Ishikawa (cell line): Measurements from ENCODE around the gene POU5F1.

Experiments used
- CEBPB ChIP-seq: IDR thresholded peaks from 2 replicates; pipeline ENCODE4 v1.6.1; 2012
- CREB1 ChIP-seq: IDR thresholded peaks from 2 replicates; pipeline ENCODE4 v1.6.1; 2012; ENCODE audit warnings: low read depth
- EGR1 ChIP-seq: IDR thresholded peaks from 2 replicates; pipeline ENCODE4 v1.6.1; 2012
- EP300 ChIP-seq: IDR thresholded peaks from 2 replicates; pipeline ENCODE4 v1.6.1; 2012; ENCODE audit warnings: borderline replicate concordance
- FOXM1 ChIP-seq: IDR thresholded peaks from 2 replicates; pipeline ENCODE4 v1.6.1; 2012; ENCODE audit warnings: low read depth, borderline replicate concordance
- NFIC ChIP-seq: IDR thresholded peaks from 2 replicates; pipeline ENCODE4 v1.6.1; 2012
- RAD21 ChIP-seq: IDR thresholded peaks from 2 replicates; pipeline ENCODE4 v1.6.1; 2012; ENCODE audit warnings: low read depth
- TAF1 ChIP-seq: IDR thresholded peaks from 2 replicates; pipeline ENCODE4 v1.6.1; 2012; ENCODE audit warnings: low read depth, mild to moderate bottlenecking
- TCF12 ChIP-seq: IDR thresholded peaks from 2 replicates; pipeline ENCODE4 v1.6.1; 2012; ENCODE audit warnings: low read depth
- TEAD4 ChIP-seq: IDR thresholded peaks from 2 replicates; pipeline ENCODE4 v1.6.1; 2012
- YY1 ChIP-seq: IDR thresholded peaks from 2 replicates; pipeline ENCODE4 v1.6.1; 2012; ENCODE audit warnings: low read depth
- ZBTB7A ChIP-seq: IDR thresholded peaks from 2 replicates; pipeline ENCODE4 v1.6.1; 2012; ENCODE audit warnings: low read depth
- TF ChIP-seq, protein P1 (sequence below): IDR thresholded peaks from 2 replicates; pipeline ENCODE4 v1.6.1; 2012; ENCODE audit warnings: low read depth, mild to moderate bottlenecking
- TF ChIP-seq, protein P2 (sequence below): IDR thresholded peaks from 2 replicates; pipeline ENCODE4 v1.6.1; 2012
- TF ChIP-seq, protein P3 (sequence below): IDR thresholded peaks from 2 replicates; pipeline ENCODE4 v1.6.1; 2012

POU5F1 gene

DNA sequence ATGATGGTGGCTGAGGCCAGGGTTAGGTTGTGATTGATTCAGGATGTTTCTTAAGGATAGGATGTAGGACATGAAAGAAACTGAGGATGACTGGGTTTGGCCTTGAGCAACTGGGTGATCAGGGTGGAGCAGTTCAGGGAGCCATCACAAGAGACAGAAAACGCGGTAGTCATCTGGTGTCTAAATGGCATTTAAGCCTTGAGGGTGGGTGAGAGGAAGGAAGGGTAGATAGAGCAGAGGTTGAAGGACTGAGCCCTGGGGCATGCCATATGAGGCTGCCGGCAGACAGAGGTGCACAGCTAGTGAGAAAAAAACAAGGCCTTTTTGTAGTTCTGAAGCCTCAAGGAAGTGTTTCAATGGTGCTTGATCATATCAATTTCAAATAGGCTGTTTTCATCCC lies 1.9 kb downstream of the POU5F1 start:
- TF ChIP-seq CREB1 (no peak), NFIC (no peak), YY1 (no peak), EGR1 (no peak), RAD21 (no peak), TAF1 (no peak), FOXM1 (no peak), CEBPB (no peak), ZBTB7A (no peak), EP300 (no peak)
- TF ChIP-seq, protein P1, sequence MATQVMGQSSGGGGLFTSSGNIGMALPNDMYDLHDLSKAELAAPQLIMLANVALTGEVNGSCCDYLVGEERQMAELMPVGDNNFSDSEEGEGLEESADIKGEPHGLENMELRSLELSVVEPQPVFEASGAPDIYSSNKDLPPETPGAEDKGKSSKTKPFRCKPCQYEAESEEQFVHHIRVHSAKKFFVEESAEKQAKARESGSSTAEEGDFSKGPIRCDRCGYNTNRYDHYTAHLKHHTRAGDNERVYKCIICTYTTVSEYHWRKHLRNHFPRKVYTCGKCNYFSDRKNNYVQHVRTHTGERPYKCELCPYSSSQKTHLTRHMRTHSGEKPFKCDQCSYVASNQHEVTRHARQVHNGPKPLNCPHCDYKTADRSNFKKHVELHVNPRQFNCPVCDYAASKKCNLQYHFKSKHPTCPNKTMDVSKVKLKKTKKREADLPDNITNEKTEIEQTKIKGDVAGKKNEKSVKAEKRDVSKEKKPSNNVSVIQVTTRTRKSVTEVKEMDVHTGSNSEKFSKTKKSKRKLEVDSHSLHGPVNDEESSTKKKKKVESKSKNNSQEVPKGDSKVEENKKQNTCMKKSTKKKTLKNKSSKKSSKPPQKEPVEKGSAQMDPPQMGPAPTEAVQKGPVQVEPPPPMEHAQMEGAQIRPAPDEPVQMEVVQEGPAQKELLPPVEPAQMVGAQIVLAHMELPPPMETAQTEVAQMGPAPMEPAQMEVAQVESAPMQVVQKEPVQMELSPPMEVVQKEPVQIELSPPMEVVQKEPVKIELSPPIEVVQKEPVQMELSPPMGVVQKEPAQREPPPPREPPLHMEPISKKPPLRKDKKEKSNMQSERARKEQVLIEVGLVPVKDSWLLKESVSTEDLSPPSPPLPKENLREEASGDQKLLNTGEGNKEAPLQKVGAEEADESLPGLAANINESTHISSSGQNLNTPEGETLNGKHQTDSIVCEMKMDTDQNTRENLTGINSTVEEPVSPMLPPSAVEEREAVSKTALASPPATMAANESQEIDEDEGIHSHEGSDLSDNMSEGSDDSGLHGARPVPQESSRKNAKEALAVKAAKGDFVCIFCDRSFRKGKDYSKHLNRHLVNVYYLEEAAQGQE = no peak
- TF ChIP-seq, protein P2, sequence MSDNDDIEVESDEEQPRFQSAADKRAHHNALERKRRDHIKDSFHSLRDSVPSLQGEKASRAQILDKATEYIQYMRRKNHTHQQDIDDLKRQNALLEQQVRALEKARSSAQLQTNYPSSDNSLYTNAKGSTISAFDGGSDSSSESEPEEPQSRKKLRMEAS = no peak
- TF ChIP-seq, protein P3, sequence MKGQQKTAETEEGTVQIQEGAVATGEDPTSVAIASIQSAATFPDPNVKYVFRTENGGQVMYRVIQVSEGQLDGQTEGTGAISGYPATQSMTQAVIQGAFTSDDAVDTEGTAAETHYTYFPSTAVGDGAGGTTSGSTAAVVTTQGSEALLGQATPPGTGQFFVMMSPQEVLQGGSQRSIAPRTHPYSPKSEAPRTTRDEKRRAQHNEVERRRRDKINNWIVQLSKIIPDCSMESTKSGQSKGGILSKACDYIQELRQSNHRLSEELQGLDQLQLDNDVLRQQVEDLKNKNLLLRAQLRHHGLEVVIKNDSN = no peak

DNA sequence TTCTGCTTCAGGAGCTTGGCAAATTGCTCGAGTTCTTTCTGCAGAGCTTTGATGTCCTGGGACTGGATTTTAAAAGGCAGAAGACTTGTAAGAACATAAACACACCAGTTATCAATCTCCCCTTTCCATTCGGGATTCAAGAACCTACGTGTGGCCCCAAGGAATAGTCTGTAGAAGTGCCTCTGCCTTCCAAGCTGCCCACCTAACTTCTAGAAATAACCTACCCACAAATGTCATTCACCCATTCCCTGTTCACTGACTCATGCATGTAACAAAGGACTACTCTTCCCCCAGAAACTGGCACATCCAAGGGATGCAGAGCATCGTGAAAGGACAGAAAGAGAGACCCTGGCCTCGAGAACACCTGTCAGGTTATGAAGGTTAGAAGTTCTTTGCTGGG lies 4.5 kb downstream of the POU5F1 start:
- TF ChIP-seq CREB1 (no peak), CEBPB (no peak), EGR1 (no peak), NFIC (no peak), ZBTB7A (no peak), YY1 (no peak), FOXM1 (no peak), EP300 (no peak), RAD21 (no peak), TEAD4 (no peak), TCF12 (no peak), TAF1 (no peak)
- TF ChIP-seq, protein P3 = no peak
- TF ChIP-seq, protein P2 = no peak
- TF ChIP-seq, protein P1 = no peak

DNA sequence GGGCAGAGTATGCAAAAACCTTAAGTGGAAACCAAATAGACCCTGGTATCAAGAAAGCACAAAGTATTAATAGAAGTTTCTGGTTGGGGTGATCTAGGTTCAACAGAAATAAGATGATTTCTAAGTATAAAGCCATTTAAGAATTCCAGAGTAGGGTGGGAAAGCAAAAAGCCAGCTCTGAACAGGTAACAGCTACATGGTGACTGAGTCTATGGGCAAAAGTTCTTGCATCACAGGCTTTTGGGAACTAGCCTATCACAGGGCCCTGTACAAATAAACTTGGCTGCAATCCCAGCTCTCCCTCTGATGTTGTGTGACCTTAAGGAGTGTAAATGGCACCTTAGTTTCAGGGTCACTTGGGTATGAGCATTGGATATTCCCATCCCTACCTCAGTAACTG lies 6.6 kb downstream of the POU5F1 start:
- no peak for TF ChIP-seq CREB1
- TF ChIP-seq NFIC = no peak
- TF ChIP-seq EGR1 = no peak
- TF ChIP-seq, protein P2 = no peak
- TF ChIP-seq FOXM1 = no peak
- TF ChIP-seq, protein P1 = no peak
- TF ChIP-seq EP300 = no peak
- no peak for TF ChIP-seq TCF12

DNA sequence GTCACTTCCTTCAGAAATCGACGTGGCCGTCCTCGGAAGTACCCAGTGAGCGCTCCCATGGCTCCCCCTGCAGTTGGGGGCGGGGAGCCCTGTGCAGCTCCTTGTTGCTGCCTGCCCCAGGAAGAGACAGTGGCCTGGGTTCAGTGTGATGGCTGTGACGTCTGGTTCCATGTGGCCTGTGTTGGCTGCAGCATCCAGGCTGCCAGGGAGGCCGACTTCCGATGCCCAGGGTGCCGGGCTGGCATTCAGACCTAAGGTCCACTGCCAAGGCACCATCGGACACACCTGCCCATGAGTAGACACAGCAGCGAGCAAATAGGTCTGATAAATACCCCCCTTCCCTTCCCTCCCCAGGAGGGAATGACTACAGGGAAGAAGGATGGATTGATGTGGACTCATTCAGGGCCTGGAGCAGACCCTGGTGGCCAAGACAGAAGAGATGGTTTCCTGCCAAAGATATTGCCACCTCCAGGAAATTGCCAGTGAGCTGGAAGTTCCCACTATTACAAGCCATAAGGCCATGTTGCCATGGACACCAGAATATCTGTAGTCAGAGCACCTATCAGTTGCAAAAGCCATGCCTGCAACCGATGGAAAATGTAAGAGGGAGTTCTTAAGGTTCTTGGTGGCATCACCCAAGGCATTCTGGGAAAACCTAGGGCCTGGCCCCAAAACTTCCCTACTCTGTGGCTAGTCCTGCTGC lies 7.9 kb downstream of the POU5F1 start:
- TF ChIP-seq EP300 (no peak), TAF1 (no peak), CEBPB (no peak), EGR1 (no peak), TCF12 (no peak), NFIC (no peak), YY1 (no peak)
- TF ChIP-seq, protein P2 = no peak
